Karpas-422 (cell line): ENCODE data around the gene ABCA13. TPM values are rescaled to one million over a fixed set of nuclear protein-coding genes. Genes with fewer than 3 reads are reported as not detected.

Experiments
- DNase-seq: peaks from one replicate; pipeline ENCODE4 v3.0.0-alpha.2; 2015
- H2AFZ ChIP-seq: fragments of 200-600 bp; sonication (generic); 2 replicates; pipeline ENCODE4 v1.6.1; 2014; ENCODE audit warnings: antibody characterized with exemption, low read length, mixed read lengths
- H3K27ac ChIP-seq: fragments of 200-600 bp; sonication (generic); 2 replicates; pipeline ENCODE4 v1.5.1; 2014; ENCODE audit warnings: mild to moderate bottlenecking, low read length, moderate library complexity
- H3K27me3 ChIP-seq: fragments of 200-600 bp; sonication (generic); 2 replicates; pipeline ENCODE4 v1.6.1; 2014; ENCODE audit warnings: low read length, mixed read lengths
- H3K36me3 ChIP-seq: fragments of 200-600 bp; sonication (generic); 2 replicates; pipeline ENCODE4 v1.6.1; 2014; ENCODE audit warnings: low read length, mixed read lengths; ENCODE audit not compliant: insufficient read depth
- H3K4me1 ChIP-seq: fragments of 200-600 bp; sonication (generic); 2 replicates; pipeline ENCODE4 v1.6.1; 2014; ENCODE audit warnings: mild to moderate bottlenecking, low read length, mixed read lengths
- H3K4me2 ChIP-seq: fragments of 200-600 bp; sonication (generic); 2 replicates; pipeline ENCODE4 v1.6.1; 2014; ENCODE audit warnings: low read length, low read depth, mild to moderate bottlenecking; ENCODE audit not compliant: poor library complexity, severe bottlenecking
- H3K4me3 ChIP-seq: fragments of 200-600 bp; sonication (generic); 2 replicates; pipeline ENCODE4 v1.5.1; 2014; ENCODE audit warnings: mild to moderate bottlenecking, antibody characterized with exemption, low read length, mixed read lengths
- H3K79me2 ChIP-seq: fragments of 200-600 bp; sonication (generic); 2 replicates; pipeline ENCODE4 v1.6.1; 2014; ENCODE audit warnings: mild to moderate bottlenecking, low read length, mixed read lengths
- H3K9ac ChIP-seq: fragments of 200-600 bp; sonication (generic); 2 replicates; pipeline ENCODE4 v1.6.0; 2014; ENCODE audit warnings: low read length
- H3K9me2 ChIP-seq: fragments of 200-600 bp; sonication (generic), shearing (Covaris generic); replicated peaks from 2 replicates; pipeline ENCODE4 v1.6.0; 2014; ENCODE audit warnings: mild to moderate bottlenecking, low read length, moderate library complexity; ENCODE audit not compliant: insufficient read depth
- H3K9me3 ChIP-seq: fragments of 300-700, 200-600 bp; sonication (generic); 2 replicates; pipeline ENCODE4 v1.6.1; 2014; ENCODE audit warnings: low read length, mixed read lengths
- H4K20me1 ChIP-seq: fragments of 200-600 bp; sonication (generic); 2 replicates; pipeline ENCODE4 v1.6.1; 2014; ENCODE audit warnings: mild to moderate bottlenecking, antibody characterized with exemption, low read length, low read depth; ENCODE audit not compliant: insufficient read depth
- total RNA-seq: library from RNA; depleted of rRNA; stranded (reverse); fragments of >200 nt; shearing (Covaris generic); gene quantifications from 2 replicates; pipeline ENCODE4 v1.2.3, GENCODE V29; 2014; ENCODE audit warnings: low replicate concordance

Gene ABCA13
- total RNA-seq, 1 experiment from 2014 or later, result not detected

DNA sequence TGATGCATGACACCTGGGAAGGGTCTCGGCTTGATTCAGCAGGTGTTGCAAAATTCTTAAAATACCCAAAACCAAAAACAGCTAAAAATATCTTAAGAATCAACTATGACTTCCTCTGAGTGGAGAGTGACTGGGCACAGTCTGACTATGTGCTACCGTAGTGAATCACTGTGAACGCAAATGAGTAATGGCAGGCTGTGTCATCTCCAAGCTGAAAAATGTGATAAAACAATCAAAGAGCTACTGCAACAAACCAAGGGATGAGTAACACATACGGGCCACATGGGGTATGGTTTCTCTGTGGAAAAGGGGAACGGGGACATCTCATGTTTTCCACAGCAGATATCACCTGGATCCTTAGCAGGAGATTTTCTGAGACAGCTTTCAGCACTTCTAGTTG is 127.5 kb downstream of the ABCA13 start:
- no peak for DNase-seq
- H3K4me2 ChIP-seq, result no peak overlapping the region
- H3K36me3 ChIP-seq, result no peaks in the 10 kb centered on the region
- no peak overlapping the region for H3K27ac ChIP-seq
- no peak overlapping the region for H2AFZ ChIP-seq
- no peaks in the 10 kb centered on the region for H3K27me3 ChIP-seq
- H3K9me3 ChIP-seq, result no peaks in the 10 kb centered on the region
- no peaks in the 10 kb centered on the region for H3K4me1 ChIP-seq
- no peaks in the 10 kb centered on the region for H3K9me2 ChIP-seq
- no peaks in the 10 kb centered on the region for H4K20me1 ChIP-seq
- H3K4me3 ChIP-seq, result no peak overlapping the region
- no peaks in the 10 kb centered on the region for H3K79me2 ChIP-seq
- H3K9ac ChIP-seq, result no peak overlapping the region

DNA sequence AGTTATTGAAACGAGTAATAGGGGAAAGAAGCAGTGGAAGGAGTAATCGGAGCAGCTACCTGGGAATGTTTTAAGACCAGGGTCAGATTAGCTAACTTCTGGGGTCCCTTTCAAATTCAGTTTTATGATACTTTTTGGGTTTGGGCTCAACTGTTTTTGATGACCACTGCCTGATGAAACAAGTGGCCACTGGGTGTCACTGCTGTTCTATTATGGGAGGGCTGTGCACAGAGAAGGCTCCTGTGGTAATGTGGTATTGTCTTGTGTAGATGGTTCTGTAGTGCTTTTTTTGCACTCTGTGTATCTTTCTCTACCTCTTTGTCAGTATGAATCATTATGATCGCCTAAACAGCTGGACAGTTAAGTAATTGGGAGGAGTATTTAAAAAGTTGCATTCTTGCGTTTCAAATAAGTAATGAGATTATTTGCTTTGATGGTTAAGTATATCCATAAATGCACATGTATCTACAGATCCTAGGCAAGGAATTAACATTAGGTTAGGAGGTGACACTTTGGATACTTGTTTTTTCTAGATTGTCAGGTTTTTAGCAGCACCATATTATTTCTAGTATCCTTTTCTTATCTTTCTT is 128.4 kb downstream of the ABCA13 start:
- H3K9me2 ChIP-seq, result no peaks in the 10 kb centered on the region
- no peak overlapping the region for H2AFZ ChIP-seq
- no peak overlapping the region for H3K4me3 ChIP-seq
- no peaks in the 10 kb centered on the region for H4K20me1 ChIP-seq
- H3K36me3 ChIP-seq, result no peaks in the 10 kb centered on the region
- no peaks in the 10 kb centered on the region for H3K4me1 ChIP-seq
- no peak overlapping the region for H3K4me2 ChIP-seq
- H3K79me2 ChIP-seq, result no peaks in the 10 kb centered on the region
- H3K9ac ChIP-seq, result no peak overlapping the region
- peak; percentile 83 for DNase-seq
- H3K9me3 ChIP-seq, result no peaks in the 10 kb centered on the region
- no peaks in the 10 kb centered on the region for H3K27me3 ChIP-seq
- H3K27ac ChIP-seq, result no peak overlapping the region

GRCh38 chr7:48300301-48300700 is 129.0 kb downstream of the ABCA13 start:
- H3K9me2 ChIP-seq, result no peaks in the 10 kb centered on the region
- H3K27ac ChIP-seq, result no peak overlapping the region
- no peaks in the 10 kb centered on the region for H3K9me3 ChIP-seq
- no peak overlapping the region for H3K4me2 ChIP-seq
- no peaks in the 10 kb centered on the region for H3K36me3 ChIP-seq
- H4K20me1 ChIP-seq, result no peaks in the 10 kb centered on the region
- no peaks in the 10 kb centered on the region for H3K27me3 ChIP-seq
- H3K4me3 ChIP-seq, result no peak overlapping the region
- DNase-seq, result no peak
- H3K4me1 ChIP-seq, result no peaks in the 10 kb centered on the region
- H3K79me2 ChIP-seq, result no peaks in the 10 kb centered on the region
- H3K9ac ChIP-seq, result no peak overlapping the region
- no peak overlapping the region for H2AFZ ChIP-seq

- Histone ChIP-seq H3K4me3 (no peak overlapping the region), H3K27ac (no peak overlapping the region), H2AFZ (no peak overlapping the region), H3K9me2 (no peaks in the 10 kb centered on the region), H3K4me2 (no peak overlapping the region), H3K4me1 (no peaks in the 10 kb centered on the region), H3K9me3 (no peaks in the 10 kb centered on the region), H3K9ac (no peak overlapping the region), H3K36me3 (no peaks in the 10 kb centered on the region), H3K27me3 (no peaks in the 10 kb centered on the region), H4K20me1 (no peaks in the 10 kb centered on the region), H3K79me2 (no peaks in the 10 kb centered on the region)
- DNase-seq, result no peak
Measured at GRCh38 chr7:48301201-48301600, 129.9 kb downstream of the ABCA13 start.

GRCh38 chr7:48304641-48305040 is 133.4 kb downstream of the ABCA13 start:
- Histone ChIP-seq H3K27ac (no peak overlapping the region), H3K4me2 (no peak overlapping the region), H4K20me1 (no peaks in the 10 kb centered on the region), H3K9me2 (no peaks in the 10 kb centered on the region), H3K9ac (no peak overlapping the region), H3K79me2 (no peaks in the 10 kb centered on the region), H3K27me3 (no peaks in the 10 kb centered on the region), H3K9me3 (no peaks in the 10 kb centered on the region), H3K36me3 (no peaks in the 10 kb centered on the region), H2AFZ (no peak overlapping the region), H3K4me3 (no peak overlapping the region), H3K4me1 (no peaks in the 10 kb centered on the region)
- no peak for DNase-seq

GRCh38 chr7:48305661-48306060 is 134.4 kb downstream of the ABCA13 start:
- Histone ChIP-seq H3K9me2 (no peaks in the 10 kb centered on the region), H3K36me3 (no peaks in the 10 kb centered on the region), H2AFZ (no peak overlapping the region), H3K9ac (no peak overlapping the region), H3K9me3 (no peaks in the 10 kb centered on the region), H3K27ac (no peak overlapping the region), H3K4me1 (no peaks in the 10 kb centered on the region), H4K20me1 (no peaks in the 10 kb centered on the region), H3K4me3 (no peak overlapping the region), H3K4me2 (no peak overlapping the region), H3K79me2 (no peaks in the 10 kb centered on the region), H3K27me3 (no peaks in the 10 kb centered on the region)
- no peak for DNase-seq

- H3K9me2 ChIP-seq, result no peaks in the 10 kb centered on the region
- H3K27me3 ChIP-seq, result no peaks in the 10 kb centered on the region
- no peaks in the 10 kb centered on the region for H3K36me3 ChIP-seq
- no peak overlapping the region for H3K27ac ChIP-seq
- no peak overlapping the region for H2AFZ ChIP-seq
- H4K20me1 ChIP-seq, result no peaks in the 10 kb centered on the region
- no peak overlapping the region for H3K4me3 ChIP-seq
- no peaks in the 10 kb centered on the region for H3K9me3 ChIP-seq
- no peak for DNase-seq
- H3K9ac ChIP-seq, result no peak overlapping the region
- no peaks in the 10 kb centered on the region for H3K4me1 ChIP-seq
- H3K79me2 ChIP-seq, result no peaks in the 10 kb centered on the region
- no peak overlapping the region for H3K4me2 ChIP-seq
Measured at GRCh38 chr7:48307041-48307714, 135.9 kb downstream of the ABCA13 start.

- Histone ChIP-seq H3K4me1 (0 out of 2 replicates have a peak, but pooled peaks cover 3% of the 10 kb centered on the region), H3K9me2 (no peaks in the 10 kb centered on the region), H3K4me2 (no peak overlapping the region), H2AFZ (no peak overlapping the region), H3K9ac (no peak overlapping the region), H3K9me3 (no peaks in the 10 kb centered on the region), H3K27ac (no peak overlapping the region), H3K79me2 (no peaks in the 10 kb centered on the region), H3K36me3 (no peaks in the 10 kb centered on the region), H3K27me3 (no peaks in the 10 kb centered on the region), H4K20me1 (no peaks in the 10 kb centered on the region), H3K4me3 (no peak overlapping the region)
- no peak for DNase-seq
Measured at GRCh38 chr7:48309720-48310119, 138.5 kb downstream of the ABCA13 start.
